K562 (cell line): Measurements from ENCODE around the gene FBXO10. TPM values are rescaled to one million over a fixed set of nuclear protein-coding genes. Genes with fewer than 3 reads are reported as not detected.

Experiments used
- ATAC-seq: fragments of 200-7000 bp; cut with Tn5 transposase; 3 replicates; pipeline ENCODE4 v1.9.1; 2020; ENCODE audit warnings: moderate library complexity
- BruUV-seq: library from RNA; stranded (reverse); fragments of 400-500 nt; replicated peaks from 2 replicates; lab custom pipeline; 2021; lab: Mats Ljungman, UMichigan
- CTCF ChIA-PET: fragments of 300-600 bp; formaldehyde crosslinking; extraction: SDS; loops from one replicate; lab custom pipeline; 2021; ENCODE audit warnings: low intra/inter-chr PET ratio; lab: Yijun Ruan, JAX
- POLR2A ChIA-PET: fragments of 300-600, 350-650 bp; sonication (Branson Sonifier 250); formaldehyde crosslinking; extraction: SDS; loops from one replicate; lab custom pipeline; 2021; ENCODE audit warnings: antibody characterized with exemption, inconsistent platforms; lab: Yijun Ruan, JAX
- DNase-seq, 4 experiments: peaks; one replicate each; pipeline versions ENCODE4 v3.0.0 to v3.0.0-alpha.2; 2011 to 2018; ENCODE audit warnings: low spot score in 3 of 4, mixed read lengths in 3 of 4; ENCODE audit errors: extremely low read depth in 1 of 4
- FAIRE-seq: peaks from 2 replicates; lab custom pipeline; 2011; peaks lifted over from hg19 to GRCh38; lab: Jason Lieb, UNC
- H2AFZ ChIP-seq: 2 replicates; pipeline ENCODE4 v1.6.0; 2011; ENCODE audit warnings: low read depth, low read length, control low read depth, inconsistent platforms
- H3K27ac ChIP-seq: fragments of 200-600 bp; 3 replicates; pipeline ENCODE4 v1.8.0; 2011; ENCODE audit warnings: low read depth, mild to moderate bottlenecking, control low read depth, inconsistent platforms, low read length, moderate library complexity, mixed read lengths; ENCODE audit errors: extremely low read depth
- H3K27me3 ChIP-seq, 2 experiments: fragments of 300-600 bp in 1 of 2; 2 replicates in 1 of 2; 3 replicates in 1 of 2; pipeline versions ENCODE4 v1.6.0 to v1.8.0; 2011; ENCODE audit warnings: inconsistent platforms in 2 of 2, low read length in 2 of 2, mild to moderate bottlenecking in 1 of 2, mixed read lengths in 1 of 2, moderate library complexity in 1 of 2; ENCODE audit not compliant: control insufficient read depth in 2 of 2, insufficient read depth in 2 of 2
- H3K36me3 ChIP-seq: fragments of 300-600 bp; 3 replicates; pipeline ENCODE4 v1.8.0; 2011; ENCODE audit warnings: mild to moderate bottlenecking, low read length, inconsistent platforms; ENCODE audit not compliant: control insufficient read depth, insufficient read depth
- H3K4me1 ChIP-seq, 2 experiments: fragments of 200-600 bp in 1 of 2; replicated peaks in 1 of 2; 2 replicates in 1 of 2; 3 replicates in 1 of 2; pipeline versions ENCODE4 v1.5.1 to v1.8.0; 2011; ENCODE audit warnings: inconsistent platforms in 2 of 2, low read length in 2 of 2, mild to moderate bottlenecking in 1 of 2, mixed read lengths in 1 of 2, moderate library complexity in 1 of 2; ENCODE audit not compliant: control insufficient read depth in 2 of 2, insufficient read depth in 2 of 2
- H3K4me2 ChIP-seq: 2 replicates; pipeline ENCODE4 v1.6.1; 2011; ENCODE audit warnings: low read length, control low read depth, inconsistent platforms, mixed read lengths; ENCODE audit not compliant: insufficient read depth
- H3K4me3 ChIP-seq: fragments of 200-600 bp; sonication (generic), shearing (Covaris generic); 2 replicates; pipeline ENCODE4 v1.5.1; 2016; ENCODE audit warnings: control low read depth, inconsistent platforms
- H3K79me2 ChIP-seq: fragments of 200-600 bp; 3 replicates; pipeline ENCODE4 v1.8.0; 2011; ENCODE audit warnings: low read length, inconsistent platforms; ENCODE audit not compliant: control insufficient read depth, insufficient read depth
- H3K9ac ChIP-seq, 2 experiments: 2 replicates each; pipeline versions ENCODE4 v1.6.0 to v1.6.1; 2011; ENCODE audit warnings: low read depth in 2 of 2, low read length in 2 of 2, control low read depth in 1 of 2, inconsistent platforms in 1 of 2, mild to moderate bottlenecking in 1 of 2, mixed read lengths in 1 of 2; ENCODE audit not compliant: insufficient read depth in 1 of 2
- H3K9me1 ChIP-seq: one replicate; pipeline ENCODE4 v1.6.0; 2011; ENCODE audit warnings: inconsistent platforms, mild to moderate bottlenecking, low read length, moderate library complexity; ENCODE audit not compliant: control insufficient read depth, insufficient read depth
- H3K9me3 ChIP-seq: replicated peaks from 2 replicates; pipeline ENCODE4 v1.5.1; 2011; ENCODE audit warnings: low read depth, low read length, inconsistent platforms; ENCODE audit not compliant: control insufficient read depth, insufficient read depth
- H4K20me1 ChIP-seq: replicated peaks from 2 replicates; pipeline ENCODE4 v1.6.1; 2011; ENCODE audit warnings: low read length, inconsistent platforms, mixed read lengths; ENCODE audit not compliant: control insufficient read depth, insufficient read depth
- ETV6 ChIP-seq, 3 experiments: fragments of 150-350 bp in 1 of 3; sonication (generic) in 1 of 3; formaldehyde crosslinking in 1 of 3; IDR thresholded peaks; 2 replicates each; pipeline versions ENCODE4 v1.6.1 to v1.8.0; 2014 to 2022; ENCODE audit warnings: borderline replicate concordance in 2 of 3, low read depth in 2 of 3, antibody characterized with exemption in 1 of 3, low read length in 1 of 3, mild to moderate bottlenecking in 1 of 3, missing genetic modification reagents in 1 of 3
- NFE2 ChIP-seq: IDR thresholded peaks from 2 replicates; pipeline ENCODE4 v1.6.1; 2014; ENCODE audit warnings: antibody characterized with exemption, low read depth
- ZBTB1 ChIP-seq: sonication (generic); formaldehyde crosslinking; IDR thresholded peaks from 2 replicates; pipeline ENCODE4 v1.8.1; 2023; ENCODE audit warnings: missing genetic modification reagents, low read depth, mild to moderate bottlenecking, borderline replicate concordance
- WGBS: fragments of 100-300 bp; shearing (Covaris generic); methylation state at CpG from one replicate; pipeline ENCODE4 v1.1.6; 2016; ENCODE audit warnings: low coverage, mixed read lengths; ENCODE audit not compliant: insufficient coverage; ENCODE audit errors: missing lambda C conversion rate; 5-methylcytosine and 5-hydroxymethylcytosine counted together
- in situ Hi-C: fragments of 300-500 bp; cut with MboI; formaldehyde crosslinking; loops from 4 replicates; pipeline ENCODE4 v1.15.0; 2018; ENCODE audit warnings: inconsistent platforms, mixed read lengths
- intact Hi-C: fragments of 100-400 bp; cut with micrococcal nuclease; formaldehyde crosslinking; loops from 2 replicates; pipeline ENCODE4 v1.14.2; 2022
- polyA plus RNA-seq, 8 experiments: library from polyadenylated mRNA; depleted of rRNA in 4 of 8; stranded (reverse) in 5 of 8; unstranded in 3 of 8; fragments of >200 nt; fragmentation: Nextera tagmentation in 2 of 8; fragmentation: Illumina TruSeq in 1 of 8; extraction: Ambion mirVana in 2 of 8; extraction: Trizol in 1 of 8; gene quantifications; 2 replicates each; pipeline versions ENCODE4 v1.2.1 to v1.2.3, GENCODE V29; 2011 to 2014; ENCODE audit warnings: inconsistent platforms in 1 of 8, missing spikeins in 1 of 8
- total RNA-seq, 7 experiments: library from RNA; depleted of rRNA in 6 of 7; stranded (reverse); fragments of >200 nt in 6 of 7; fragmentation: Illumina TruSeq in 2 of 7; extraction: Trizol in 2 of 7; gene quantifications; 2 replicates each; pipeline versions ENCODE4 v1.2.1 to v1.2.3, GENCODE V29; 2011 to 2021; ENCODE audit warnings: low replicate concordance in 1 of 7

The FBXO10 gene
- total and polyA plus RNA-seq, 9 of the 15 experiments (the other 6 are each of a cell fraction or from before 2014, with no cell fraction given): 0.84 to 9.9 (median 6.0) TPM

DNA sequence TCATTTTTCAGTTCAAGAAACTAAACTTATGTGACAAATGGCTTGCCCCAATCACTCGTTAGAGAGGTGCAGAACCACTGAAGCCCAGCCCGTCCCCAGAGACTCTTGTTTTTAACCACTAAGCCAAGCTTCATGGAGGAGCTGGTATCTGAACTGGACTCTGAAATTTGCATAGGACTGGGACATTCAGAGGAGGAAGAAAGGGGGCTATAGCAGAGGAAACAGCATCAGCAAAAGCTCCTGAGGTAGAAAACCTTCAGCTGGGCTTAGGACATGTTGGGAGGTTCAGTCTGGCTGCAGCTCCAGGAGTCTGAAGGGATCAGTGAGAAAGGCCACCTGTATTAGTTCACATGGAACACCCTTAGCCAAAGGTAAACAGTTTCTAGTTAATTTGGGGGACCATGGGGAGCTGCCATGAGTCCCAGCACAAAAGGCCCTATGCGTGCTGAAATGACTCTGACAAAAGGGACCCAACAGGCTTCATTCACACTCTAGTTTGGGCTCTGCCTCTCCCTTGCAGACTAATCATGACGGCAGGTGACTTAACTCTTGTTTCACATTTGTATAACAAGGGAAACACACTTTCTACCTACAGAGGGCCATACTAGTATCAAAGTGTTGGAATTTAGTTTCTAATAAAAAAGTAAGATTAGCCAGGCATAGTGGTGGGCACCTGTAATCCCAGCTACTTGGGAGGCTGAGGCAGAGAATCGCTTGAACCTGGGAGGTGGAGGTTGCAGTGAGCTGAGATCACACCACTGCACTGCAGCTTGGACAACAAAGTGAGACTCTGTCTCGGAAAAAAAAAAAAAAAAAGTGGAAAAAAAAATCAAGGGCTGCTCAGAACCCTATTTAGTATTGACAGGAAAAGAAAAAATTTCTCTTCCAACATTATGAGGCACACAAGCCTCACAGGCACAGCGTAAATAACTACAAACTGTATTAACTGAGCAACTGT lies 10.2 kb downstream of the FBXO10 start:
- no peak for ATAC-seq
- H3K9ac ChIP-seq: no peak overlapping the region
- in situ Hi-C loops (no loop called here), intact Hi-C loops (no loop called here)
- H3K4me1 ChIP-seq: peaks cover 0 to 2% of the 10 kb centered on the region in 2 experiments; a peak in 1 of 5 replicates
- no TSS peak for BruUV-seq
- no peaks in the 10 kb centered on the region; the same call in 1 of the 2 replicates for H3K9me3 ChIP-seq
- H3K4me2 ChIP-seq: no peak overlapping the region
- 93% methylated on average over 7 of the region's 7 CpGs for WGBS
- H2AFZ ChIP-seq: no peak overlapping the region
- ChIA-PET POLR2A (interaction anchor here (1.0 to 1.4 kb wide), 3 partner anchors 9 to 28 kb away, joined by 4 read pairs; no protein-coding TSS in a partner anchor), CTCF (no interaction called here)
- no peak for FAIRE-seq
- H3K79me2 ChIP-seq: peaks cover 6% of the 10 kb centered on the region; the same call in 1 of the 3 replicates
- H3K9me1 ChIP-seq: no peaks in the 10 kb centered on the region
- H3K4me3 ChIP-seq: no peak overlapping the region
- H3K27me3 ChIP-seq: no peaks in the 10 kb centered on the region
- TF ChIP-seq ZBTB1 (CRISPR knock-in tag) (no peak), ETV6 (IDR thresholded peaks at IDR 0.05; ENCODE audit: borderline replicate concordance in 1 of 2, low read depth in 2 of 2, low read length in 1 of 2) (no peak), ETV6 (CRISPR knock-in tag; IDR thresholded peaks at IDR 0.05; ENCODE audit: borderline replicate concordance) (no peak), NFE2 (no peak)
- peaks cover 19% of the 10 kb centered on the region; the same call in 2 of the 3 replicates for H3K36me3 ChIP-seq
- H4K20me1 ChIP-seq: no peaks in the 10 kb centered on the region
- DNase-seq: no peak
- no peak overlapping the region for H3K27ac ChIP-seq
